Measurements from ENCODE around the gene DDB1.

Gene DDB1

DNA sequence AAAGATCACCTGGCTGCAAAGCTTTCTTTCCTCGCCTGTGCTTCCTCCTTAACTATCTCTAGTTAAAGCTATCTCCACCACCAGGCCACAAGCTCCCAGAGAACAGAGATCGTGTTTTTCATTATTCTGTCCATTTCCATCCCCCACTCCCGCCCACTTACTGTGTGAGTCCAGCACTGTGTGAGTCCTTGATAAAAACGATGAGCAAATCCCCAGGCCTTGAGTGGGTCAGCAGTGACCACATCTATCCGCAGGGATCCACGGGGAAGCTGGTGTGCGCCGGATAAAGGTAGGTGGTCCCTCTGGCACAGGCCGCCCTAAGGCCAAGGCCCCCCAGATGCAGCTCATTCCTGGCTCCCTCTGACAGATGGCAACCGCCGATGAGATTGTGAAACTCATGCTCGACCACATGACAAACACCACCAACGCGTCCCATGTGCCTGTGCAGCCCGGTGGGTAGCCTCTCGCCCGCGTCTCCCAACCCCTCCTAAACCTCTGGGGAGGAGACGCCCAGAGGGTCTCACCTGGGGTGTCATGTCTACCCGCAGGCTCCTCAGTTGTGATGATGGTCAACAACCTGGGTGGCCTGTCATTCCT is 9.4 kb upstream of the DDB1 start:
- TF ChIP-seq, protein P1, sequence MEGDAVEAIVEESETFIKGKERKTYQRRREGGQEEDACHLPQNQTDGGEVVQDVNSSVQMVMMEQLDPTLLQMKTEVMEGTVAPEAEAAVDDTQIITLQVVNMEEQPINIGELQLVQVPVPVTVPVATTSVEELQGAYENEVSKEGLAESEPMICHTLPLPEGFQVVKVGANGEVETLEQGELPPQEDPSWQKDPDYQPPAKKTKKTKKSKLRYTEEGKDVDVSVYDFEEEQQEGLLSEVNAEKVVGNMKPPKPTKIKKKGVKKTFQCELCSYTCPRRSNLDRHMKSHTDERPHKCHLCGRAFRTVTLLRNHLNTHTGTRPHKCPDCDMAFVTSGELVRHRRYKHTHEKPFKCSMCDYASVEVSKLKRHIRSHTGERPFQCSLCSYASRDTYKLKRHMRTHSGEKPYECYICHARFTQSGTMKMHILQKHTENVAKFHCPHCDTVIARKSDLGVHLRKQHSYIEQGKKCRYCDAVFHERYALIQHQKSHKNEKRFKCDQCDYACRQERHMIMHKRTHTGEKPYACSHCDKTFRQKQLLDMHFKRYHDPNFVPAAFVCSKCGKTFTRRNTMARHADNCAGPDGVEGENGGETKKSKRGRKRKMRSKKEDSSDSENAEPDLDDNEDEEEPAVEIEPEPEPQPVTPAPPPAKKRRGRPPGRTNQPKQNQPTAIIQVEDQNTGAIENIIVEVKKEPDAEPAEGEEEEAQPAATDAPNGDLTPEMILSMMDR (IDR thresholded peaks at IDR 0.05; ENCODE audit: low read depth, low read length), result no peak
- in situ Hi-C loops (cut with HindIII; ENCODE audit: low sequenced_read_pairs), result no loop called here
- H3K4me3 ChIP-seq (ENCODE audit: low read depth, low read length), result no peak overlapping the region
- DNase-seq (ENCODE audit: low read depth, low spot score), result no peak

DNA sequence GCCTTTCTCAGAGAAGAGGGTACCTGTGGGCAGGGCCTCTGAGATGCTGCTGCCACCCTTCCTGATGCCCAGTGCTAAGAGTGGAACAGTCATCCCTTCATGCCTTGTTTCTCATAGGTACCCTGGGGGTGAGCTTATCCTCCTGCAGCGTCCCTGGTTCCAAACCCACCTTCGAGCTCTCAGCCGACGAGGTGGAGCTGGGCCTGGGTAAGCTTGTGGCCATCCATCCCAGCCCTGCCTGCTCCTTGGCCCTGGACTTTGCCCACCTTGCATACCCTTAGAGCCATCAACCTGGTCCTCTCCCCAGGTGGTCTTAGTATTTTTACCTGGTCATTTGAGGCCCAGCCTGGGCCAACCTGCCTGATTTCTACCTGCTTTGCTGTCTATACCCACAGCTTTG is 8.8 kb upstream of the DDB1 start:
- TF ChIP-seq, protein P1 (IDR thresholded peaks at IDR 0.05; ENCODE audit: low read depth, low read length), result no peak
- DNase-seq (ENCODE audit: low read depth, low spot score), result no peak
- H3K4me3 ChIP-seq (ENCODE audit: low read depth, low read length), result no peak overlapping the region
- in situ Hi-C loops (cut with HindIII; ENCODE audit: low sequenced_read_pairs), result no loop called here

DNA sequence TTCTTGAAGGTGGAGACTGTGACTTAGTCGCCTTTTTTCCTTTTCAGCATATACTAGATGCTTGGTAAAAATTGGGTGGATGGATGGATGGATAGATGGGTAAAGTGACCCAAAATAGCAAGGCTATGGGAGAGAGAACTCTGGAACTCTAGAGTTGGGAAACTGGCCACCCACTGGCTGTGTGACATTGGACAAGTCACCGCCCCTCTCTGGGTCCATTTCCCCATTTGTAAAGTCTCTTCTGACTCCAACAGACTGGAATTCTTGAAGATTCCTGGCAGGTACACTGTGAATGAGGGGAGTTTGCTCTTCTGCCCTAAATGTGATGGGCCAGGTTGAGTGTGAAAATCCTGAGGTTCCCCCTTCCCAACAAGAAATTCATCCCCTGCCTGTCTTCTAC is 8.1 kb upstream of the DDB1 start:
- H3K4me3 ChIP-seq (ENCODE audit: low read depth, low read length), result no peak overlapping the region
- TF ChIP-seq, protein P1 (IDR thresholded peaks at IDR 0.05; ENCODE audit: low read depth, low read length), result no peak
- no peak for DNase-seq (ENCODE audit: low read depth, low spot score)
- in situ Hi-C loops (cut with HindIII; ENCODE audit: low sequenced_read_pairs), result no loop called here

DNA sequence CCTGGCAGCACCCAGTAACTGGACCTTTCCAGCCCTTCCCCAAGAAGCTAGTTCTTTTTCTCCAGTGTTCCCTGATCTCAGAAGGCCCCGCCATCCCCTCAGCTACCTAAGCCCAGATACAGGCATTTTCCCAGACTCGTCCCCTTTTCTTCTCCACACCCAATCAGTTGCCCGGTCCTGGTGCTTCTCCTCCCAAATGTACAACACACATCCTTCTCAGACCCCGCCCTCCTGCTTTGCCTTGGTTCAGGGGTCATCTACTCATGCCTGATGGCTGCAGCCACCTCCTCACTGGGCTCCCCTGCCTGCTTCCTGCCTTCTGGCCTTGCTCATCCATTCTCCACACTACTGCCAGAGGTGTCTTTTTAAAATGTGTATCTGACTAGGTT is 6.6 kb upstream of the DDB1 start:
- TF ChIP-seq, protein P1 (IDR thresholded peaks at IDR 0.05; ENCODE audit: low read depth, low read length), result no peak

DNA sequence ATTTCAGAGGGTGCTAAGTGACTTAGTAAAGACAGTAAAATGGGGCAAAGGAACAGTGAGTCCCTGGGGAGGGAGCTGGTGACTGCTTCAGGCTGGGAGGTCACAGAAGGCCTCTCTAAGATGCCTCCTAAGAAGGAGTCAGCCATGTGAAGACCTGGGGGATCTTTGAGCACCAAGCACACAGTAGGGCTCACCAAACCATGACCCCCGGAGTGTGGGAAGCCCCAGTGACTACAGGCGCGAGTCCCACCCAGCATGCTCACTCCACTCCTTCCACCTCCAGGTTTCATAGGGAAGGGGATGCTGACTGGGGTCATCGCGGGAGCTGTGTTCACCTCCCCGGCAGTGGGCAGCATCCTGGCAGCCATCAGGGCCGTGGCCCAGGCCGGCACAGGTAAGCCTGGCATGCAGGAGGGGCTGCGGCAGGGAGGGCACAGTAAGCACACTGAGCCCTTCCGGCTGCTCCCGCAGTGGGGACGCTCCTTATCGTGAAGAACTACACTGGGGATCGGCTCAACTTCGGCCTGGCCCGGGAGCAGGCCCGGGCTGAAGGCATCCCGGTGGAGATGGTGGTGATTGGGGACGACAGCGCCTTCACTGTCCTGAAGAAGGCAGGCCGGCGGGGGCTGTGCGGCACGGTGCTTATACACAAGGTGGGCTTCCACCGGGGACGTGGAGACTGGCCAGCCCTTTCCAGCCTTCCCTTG is 6.0 kb upstream of the DDB1 start:
- in situ Hi-C loops (cut with HindIII; ENCODE audit: low sequenced_read_pairs), result no loop called here
- TF ChIP-seq, protein P1 (IDR thresholded peaks at IDR 0.05; ENCODE audit: low read depth, low read length), result no peak
- DNase-seq (ENCODE audit: low read depth, low spot score), result no peak
- H3K4me3 ChIP-seq (ENCODE audit: low read depth, low read length), result no peak overlapping the region

More for the DNA sequence above, 6.6 kb upstream of the DDB1 start:
- DNase-seq (ENCODE audit: low read depth, low spot score), result no peak
- in situ Hi-C loops (cut with HindIII; ENCODE audit: low sequenced_read_pairs), result no loop called here
- no peak overlapping the region for H3K4me3 ChIP-seq (ENCODE audit: low read depth, low read length)

DNA sequence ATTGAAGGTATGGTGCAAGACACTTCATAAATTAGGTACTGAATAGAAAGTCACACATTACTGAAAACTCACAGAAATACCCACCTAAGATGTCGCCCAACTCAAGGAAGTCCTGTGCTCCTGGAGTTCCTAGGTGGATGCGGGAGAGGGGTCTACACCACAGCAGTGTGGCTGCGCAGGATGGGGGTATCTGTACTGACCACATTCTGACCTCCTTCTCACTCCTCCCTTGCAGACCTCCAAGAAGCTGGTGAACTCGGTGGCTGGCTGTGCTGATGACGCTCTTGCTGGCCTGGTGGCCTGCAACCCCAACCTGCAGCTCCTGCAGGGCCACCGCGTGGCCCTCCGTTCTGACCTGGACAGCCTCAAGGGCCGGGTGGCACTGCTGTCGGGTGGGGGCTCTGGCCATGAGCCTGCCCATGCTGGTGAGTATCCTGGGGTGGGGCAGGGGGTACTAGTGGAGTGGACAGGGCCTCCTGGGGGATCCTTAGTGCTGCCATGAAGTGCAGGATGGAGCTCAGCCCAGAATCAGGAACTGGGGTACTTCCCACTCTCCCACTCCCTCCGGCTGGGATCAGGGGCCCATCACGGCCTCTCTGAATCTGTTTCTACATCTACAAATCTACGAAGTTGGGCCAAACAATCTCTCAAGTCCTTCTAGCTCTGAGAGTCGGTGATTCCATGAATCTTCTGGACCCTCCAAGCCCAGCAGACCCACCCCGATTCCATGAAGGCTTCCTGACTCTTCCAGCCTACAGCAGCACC is 5.0 kb upstream of the DDB1 start:
- no peak for DNase-seq (ENCODE audit: low read depth, low spot score)
- TF ChIP-seq, protein P1 (IDR thresholded peaks at IDR 0.05; ENCODE audit: low read depth, low read length), result no peak
- in situ Hi-C loops (cut with HindIII; ENCODE audit: low sequenced_read_pairs), result no loop called here
- no peak overlapping the region for H3K4me3 ChIP-seq (ENCODE audit: low read depth, low read length)
